ENCODE data around the gene TOX4.

- no peak for TF ChIP-seq CTCF (IDR thresholded peaks at IDR 0.05)
- TF ChIP-seq POLR2A (IDR thresholded peaks at IDR 0.05): no peak
These were observed 46.2 kb downstream of the TOX4 start for GRCh38 chr14:21523203-21523602.
